ENCODE data around the gene HSD17B10.
A peak's percentile ranks its signal among the peaks of the same experiment; 100 is the strongest.
"Not testable (repeated sequence)": the region's sequence is repeated elsewhere in the genome, so short reads cannot be mapped to it uniquely, and the experiment has no call there.

Gene HSD17B10

DNA sequence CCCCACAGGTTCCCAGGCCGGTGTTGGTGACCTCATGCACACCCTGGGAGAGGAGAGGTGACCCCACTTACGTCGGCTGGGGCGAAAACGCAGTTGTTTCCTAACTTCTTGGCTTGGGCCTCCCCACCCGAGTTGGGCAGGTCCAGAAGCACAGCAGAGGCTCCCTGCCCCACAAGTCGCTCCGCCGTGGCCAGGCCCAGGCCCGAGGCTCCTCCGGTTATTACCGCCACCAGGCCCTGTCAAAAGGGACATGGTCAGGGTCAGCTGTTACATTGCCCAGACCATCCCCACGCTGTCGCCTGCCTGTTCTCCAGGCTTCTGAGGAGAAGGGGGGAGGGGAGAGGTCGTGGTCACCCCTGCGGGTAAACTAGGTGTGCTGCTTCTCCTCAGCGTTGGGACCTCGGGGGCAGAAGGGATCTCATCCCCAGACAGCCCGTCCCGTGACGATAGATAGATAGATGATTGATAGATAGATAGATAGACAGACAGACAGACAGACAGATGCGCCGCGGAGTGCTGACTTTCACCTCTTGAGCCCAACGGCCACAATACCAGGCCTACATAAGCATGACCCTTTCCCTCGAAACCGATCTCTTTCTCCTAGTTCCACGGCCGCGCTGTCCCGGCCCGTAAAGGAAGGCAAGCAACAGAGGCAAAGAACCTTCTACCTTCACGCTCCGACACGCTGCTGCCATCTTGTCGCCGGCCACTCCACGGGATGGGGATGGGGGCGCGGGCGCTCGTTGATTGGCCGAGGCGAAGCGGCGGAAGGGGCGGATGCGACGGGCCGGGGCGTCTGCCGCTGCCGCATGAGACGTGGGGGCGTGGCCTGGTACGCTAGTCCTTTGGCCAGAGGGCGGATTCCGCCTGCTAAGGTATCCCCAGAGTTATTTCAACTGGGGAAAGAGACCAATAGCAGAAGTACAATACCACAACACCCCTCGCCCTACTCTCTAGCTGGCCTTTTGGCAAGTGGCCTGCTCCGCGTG lies at the start of gene HSD17B10:
TSS of gene HSD17B10 (minus strand) at position 720 of the 989 bp plus-strand sequence. CDS start at position 695, 25 bp downstream.
- peak; percentile 82 for DNase-seq

DNA sequence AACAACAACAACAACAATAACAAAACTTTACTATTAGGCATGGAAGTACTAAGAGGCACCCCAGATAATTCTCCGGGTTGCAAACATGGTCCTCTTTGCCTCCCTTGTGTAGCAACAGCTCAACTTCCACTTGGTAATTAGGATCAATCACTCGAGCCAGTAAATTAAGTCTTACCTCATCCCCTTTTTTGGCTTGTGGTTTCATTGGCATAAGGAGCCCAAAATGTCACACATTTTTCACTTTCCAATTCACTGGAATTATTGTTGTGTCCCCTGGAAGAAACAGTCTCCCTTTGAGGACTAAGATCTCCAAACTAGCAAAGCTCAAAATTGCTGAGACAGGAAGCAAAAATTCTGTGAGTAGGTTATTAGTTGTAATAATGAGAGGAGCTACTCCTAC lies 49.2 kb upstream of the HSD17B10 start:
- DNase-seq, result no peak

DNA sequence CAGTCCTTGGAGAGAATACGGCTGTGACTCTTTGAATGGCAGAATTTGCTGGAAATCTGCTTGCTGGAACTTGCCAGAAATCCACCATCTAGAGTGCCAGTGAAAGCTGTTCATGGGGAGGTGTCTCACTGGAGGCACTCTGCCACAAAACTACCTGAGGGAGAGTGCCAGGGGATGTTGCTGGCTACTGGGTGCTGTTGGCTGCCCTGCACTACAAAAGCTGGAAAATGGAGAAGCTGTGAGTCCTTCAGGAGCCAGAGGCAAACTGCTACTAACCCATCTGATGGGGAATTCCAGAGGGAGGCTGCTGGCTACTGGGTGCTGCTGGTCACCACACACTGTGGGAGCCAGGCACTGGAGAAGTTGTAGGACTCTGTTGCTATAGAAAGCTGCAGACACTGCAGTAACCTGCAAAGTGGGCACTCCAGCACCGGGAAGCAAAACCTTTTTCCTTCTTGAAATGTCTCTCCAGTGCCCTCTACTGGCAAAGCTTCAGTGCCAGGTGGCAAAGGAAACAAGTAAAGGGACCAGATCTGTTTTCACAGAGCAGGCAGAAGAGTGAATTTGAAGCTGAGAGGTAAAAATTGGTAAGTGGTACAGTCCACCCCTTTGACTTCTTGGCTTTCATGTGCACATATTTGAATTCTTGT lies 47.8 kb upstream of the HSD17B10 start:
- DNase-seq, result peak; percentile 49

DNA sequence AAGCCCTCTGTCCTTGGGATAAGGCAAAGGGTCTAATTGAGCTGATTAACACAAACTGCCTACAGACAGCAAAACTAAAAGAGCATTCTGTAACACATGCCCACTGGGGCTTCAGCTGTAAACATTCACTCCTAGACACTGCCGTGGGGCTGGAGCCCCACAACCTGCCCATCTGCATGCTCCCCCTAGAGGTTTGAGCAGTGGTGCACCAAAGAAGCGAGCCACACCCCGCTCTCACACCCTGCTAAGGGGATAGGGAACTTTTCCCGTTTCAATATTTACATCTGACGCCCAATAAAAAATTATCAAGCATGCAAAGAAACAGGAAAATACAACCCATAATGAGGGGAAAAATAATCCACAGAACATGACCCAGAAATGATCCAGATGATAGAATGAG lies 46.9 kb upstream of the HSD17B10 start:
- peak; percentile 8 for DNase-seq

DNA sequence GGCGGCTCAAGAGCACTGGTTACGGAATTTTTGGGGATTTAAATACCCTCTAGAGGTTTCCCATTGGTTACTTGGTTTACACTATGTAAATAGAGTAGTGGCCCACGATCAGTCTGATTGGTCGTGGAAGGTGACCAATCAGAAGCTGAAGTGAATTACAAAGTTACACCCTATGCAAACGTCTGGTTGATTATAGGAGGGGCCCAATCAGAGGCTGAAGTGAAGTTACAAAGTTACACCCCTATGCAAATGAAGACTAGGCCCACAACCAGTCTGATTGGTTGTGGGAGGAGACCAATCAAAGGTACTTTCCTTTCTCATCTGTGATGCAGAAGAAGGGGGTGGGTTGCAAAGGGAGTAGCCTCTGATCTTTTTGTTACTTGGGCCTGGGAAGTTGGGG lies 45.1 kb upstream of the HSD17B10 start:
- no peak for DNase-seq

DNA sequence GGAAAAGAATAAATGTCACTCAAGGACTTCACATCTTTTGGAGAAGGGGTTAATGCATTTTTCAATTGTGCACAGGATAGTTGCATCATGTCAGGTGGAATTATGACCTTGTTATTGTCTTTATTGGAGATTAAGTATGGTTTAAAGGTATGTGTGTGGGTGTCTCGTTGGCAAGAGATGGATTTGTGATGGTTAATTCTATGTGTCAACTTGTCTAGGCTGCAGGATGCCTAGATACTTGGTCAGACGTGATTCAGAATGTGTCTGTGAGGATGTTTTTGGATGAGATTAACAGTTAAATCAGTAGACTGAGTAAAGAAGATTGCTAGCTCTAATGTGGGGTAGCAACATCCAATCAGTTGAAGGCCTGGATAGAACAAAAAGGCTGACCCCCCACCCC lies 42.2 kb upstream of the HSD17B10 start:
- DNase-seq, result peak; percentile 3

DNA sequence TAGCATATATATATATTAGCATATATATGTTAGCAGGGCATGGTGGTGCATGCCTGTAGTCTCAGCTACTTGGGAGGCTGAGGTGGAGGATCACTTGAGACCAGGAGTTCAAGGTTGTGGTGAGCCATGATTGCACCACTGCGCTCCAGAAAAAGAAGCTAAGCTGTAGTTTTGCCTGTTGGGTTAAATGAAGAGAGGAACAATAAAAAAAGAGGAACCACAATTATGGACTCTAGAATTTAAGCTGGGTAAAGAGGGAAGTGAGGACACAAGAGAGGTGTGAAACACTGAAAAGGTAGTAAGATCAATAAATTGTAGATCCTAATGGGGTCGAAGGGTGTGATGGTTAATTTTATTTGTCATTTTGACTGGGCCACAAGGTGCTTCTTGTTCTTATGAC lies 40.5 kb upstream of the HSD17B10 start:
- no peak for DNase-seq

DNA sequence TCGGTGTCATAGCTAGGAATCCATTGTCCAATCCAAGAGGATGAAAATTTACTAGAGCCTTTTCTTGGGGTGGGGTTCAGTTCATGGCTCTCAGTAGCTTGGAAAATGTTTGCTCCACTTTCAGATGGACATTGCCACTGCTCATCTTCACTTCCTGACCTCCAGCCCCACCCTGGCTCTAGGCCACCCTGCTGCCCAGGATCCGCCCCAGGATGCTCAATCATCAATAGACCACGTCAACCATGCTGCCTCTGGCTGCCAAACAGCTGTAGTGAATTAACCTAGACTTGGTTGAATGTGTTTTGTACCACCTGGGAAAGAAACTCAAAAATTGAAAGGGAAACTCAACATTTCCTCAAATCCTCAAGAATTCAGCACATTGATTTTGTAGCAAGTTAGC lies 37.2 kb upstream of the HSD17B10 start:
- no peak for DNase-seq

DNA sequence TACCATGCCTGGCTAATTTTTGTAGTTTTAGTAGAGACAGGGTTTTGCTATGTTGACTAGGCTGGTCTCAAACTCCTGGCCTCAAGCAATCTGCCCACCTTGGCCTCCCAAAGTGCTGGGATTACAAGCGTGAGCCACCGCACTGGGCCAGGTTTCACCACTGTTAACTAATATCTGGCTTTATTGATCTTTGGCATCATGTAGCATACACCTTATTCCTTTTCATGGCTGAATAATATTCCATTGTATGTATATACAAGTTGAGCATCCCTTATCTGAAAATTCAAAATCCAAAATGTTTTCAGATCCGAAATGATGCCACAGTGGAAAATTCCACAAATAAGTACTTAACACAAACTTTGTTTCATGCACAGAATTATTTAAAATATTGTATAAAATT lies 34.5 kb upstream of the HSD17B10 start:
- DNase-seq, result not testable (repeated sequence)

DNA sequence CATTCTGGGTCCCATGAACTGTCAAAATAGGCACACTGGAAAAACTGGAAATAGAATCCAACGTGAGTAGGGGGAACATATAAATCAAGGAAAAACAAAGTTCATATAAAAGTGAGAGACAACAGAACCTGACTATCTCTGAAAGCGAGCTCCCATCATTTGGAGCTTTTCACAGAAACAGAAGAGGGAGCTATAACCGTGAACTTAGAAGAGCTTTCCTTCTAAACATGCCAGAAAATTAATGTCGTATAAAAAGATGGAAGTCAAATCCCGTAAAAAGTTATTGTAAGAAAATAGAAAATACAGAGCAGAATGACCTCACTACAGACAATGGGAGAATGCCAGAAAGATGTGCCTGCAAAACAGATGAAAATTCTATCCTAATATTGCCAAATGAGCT lies 23.9 kb upstream of the HSD17B10 start:
- DNase-seq, result no peak

DNA sequence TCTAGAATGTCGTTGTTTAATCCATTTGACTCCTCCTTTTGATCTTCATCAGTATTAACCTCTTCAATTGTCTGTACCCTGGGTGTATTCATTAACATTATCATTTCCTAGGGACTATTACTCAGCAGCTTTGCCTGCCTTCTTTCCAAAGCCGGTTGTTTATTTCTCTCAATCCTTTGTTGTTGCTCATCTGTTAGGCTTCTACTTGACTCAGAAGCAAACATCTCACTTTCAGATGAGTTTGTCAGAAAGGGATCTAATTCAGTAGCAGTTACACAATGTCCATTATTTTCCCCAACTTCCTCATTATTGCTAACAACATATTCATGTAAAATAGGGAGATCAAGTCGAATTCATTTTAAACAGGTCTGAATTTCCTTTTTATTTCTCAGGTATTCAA lies 22.1 kb upstream of the HSD17B10 start:
- DNase-seq, result peak; percentile 47

DNA sequence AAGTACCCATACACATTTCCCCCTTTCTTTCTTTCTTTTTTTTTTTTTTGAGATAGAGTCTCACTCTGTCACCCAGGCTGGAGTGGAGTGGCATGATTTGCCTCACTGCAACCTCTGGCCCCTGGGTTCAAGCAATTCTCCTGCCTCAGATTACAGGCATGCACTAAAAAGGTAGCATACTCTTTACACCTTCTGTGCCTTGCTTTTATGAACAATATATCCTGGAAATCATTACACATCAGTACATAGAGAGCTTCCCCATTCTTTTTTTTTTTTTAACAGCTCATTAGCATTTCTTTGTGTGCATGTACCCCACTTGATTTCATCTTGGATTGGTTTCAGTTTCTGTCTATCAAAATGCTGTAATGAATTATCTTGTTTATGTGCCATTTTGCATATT lies 18.6 kb upstream of the HSD17B10 start:
- no peak for DNase-seq

DNA sequence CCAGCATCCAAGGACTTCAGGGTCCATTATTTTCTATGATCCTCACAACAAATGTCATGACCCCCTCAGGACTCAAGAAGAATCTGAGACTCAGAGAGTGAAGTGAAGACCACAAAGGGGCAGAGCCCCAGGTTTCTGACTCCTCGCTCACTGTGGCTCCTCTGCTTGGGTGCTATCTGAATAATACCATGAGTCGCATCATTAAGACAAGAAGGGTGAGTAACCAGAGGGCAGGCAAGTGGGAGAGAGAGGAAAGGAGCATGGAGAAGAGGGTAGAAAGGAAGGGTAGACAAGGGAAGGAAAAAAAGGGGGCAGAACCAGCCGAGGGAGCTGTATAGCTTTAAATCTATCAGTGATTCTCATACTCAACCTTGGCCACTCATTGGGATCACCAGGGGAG lies 15.5 kb upstream of the HSD17B10 start:
- no peak for DNase-seq

DNA sequence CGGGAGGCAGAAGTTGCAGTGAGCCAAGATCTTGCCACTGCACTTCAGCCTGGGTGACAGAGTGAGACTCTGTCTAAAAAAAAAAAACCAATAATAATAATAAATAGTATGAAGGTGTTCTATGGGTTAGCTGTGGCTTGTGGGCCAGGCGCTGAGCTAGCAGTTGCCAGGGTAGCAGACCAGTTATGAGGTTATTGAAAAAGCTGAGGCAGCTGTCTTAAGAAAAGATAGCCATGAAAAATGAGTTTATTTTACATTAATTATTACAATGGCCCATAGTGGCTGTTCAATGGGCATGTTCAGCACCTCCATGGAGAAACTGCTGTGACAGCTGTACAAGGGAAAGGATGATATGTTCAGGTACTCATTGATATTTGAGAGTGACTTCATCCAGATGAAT lies 13.3 kb upstream of the HSD17B10 start:
- DNase-seq, result no peak

DNA sequence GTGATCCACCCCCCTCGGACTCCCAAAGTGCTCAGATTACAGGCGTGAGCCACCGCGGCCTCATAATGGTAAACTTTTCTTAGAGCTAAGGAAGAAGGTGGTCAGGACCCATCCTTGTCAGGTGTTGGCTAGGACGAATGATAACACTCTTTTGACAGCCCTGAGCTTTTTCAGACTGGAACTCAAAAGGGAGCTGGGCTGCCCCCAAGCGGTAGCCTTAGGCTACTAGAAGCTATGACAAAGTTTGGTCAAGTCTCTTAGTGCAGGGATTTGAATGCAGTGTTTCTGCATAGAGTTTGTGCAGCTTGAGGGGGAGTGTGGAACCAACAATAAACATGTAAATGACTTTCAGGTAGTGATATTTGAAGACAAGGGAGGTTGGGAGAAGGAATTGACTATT lies 11.8 kb upstream of the HSD17B10 start:
- peak; percentile 30 for DNase-seq

DNA sequence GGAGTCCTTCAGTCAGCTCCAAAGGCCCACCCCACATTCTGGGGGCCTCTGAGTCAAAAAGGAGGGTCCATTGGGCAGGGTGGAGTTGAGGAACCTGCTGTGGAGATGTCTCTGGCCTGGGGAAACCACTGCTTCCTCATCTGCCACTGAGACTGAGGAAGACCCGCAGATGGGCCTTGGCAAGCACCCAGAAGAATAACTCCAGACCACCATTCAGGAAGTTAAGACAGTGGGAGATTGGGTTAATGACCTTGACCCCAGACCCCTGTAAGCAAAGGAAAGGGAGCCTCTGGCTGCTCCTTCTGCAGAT lies 8.1 kb upstream of the HSD17B10 start:
- DNase-seq, result no peak

DNA sequence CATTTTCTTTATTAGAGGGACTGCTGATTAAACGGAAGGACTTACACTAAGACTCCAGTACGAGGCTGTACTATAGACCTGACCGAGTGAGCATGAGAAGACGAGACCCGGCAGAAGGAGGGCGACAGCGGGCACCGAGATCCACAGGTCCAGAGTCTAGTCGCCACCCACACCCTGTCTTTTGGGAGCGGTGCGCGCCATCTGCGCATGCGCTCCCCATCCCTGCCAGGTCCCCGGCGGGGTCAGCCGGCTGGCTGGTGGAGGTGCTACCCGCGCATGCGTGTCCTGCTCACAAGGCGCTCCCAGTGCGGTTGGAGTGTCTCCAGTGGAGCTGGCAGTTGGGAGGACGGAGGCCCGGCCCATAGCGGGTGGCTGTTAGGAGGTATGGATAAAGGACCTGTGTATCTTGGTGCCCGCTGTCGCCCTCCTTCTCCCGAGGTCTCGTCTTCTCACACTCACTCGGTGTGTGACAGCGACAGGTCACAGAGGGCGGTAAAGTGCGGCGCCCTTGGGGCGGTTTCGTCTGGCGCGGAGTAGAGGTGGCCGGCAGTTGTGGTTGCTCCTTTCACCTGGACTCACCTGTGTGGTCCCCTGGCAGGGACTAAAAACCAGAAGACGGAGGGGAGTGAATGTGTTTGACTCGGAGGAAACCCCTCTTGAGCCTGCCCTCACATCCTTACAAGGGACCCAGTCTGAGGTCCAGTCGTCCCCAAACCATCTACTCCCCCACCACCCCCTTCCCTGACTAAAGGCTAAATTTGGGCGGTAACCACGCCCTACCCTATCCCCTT lies 7.6 kb upstream of the HSD17B10 start:
- peak; percentile 77 for DNase-seq

DNA sequence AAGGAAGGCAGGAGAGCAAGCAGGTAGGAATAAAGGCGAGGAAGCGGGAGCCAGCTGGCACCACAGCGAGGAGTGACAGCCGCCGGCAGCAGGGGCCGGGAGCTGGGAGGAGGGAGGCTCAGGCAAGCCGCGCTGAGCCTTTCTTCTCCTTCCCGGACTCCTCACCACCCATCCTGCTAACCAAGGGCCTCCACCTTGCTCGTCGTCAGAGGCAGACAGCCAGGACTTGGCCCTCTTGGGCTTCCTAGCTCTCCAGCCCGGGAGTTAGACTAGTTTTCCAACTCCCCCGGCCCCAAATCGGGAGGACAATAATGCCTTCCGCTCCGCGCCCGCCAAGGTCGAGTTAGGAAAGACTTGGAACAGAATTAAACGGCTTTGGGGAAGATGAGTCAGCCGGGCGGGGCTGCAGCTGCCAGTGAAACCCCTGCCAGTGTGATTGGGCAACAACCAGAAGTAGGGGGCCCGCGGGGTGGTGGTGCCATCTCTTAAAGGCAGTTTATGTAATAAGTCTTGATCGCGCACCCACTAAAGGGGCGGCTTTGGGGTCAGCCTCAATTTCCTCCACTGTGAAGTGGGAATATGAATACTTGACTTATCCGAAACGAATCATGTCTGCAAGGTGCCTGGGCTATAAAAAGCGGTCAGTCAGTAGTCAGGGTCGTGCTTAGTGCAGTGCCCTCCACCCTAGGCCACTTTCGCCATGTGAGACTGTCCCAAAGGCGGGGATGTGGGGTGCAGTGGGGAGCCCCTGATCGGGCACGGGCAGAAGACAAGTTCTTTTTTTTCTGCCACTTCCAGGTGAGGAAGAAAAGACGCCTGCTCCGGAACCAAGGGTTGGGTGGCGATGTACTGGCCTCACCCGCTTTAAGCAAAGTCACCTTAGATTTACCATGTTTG lies 6.7 kb upstream of the HSD17B10 start:
- DNase-seq, result peak; percentile 63

DNA sequence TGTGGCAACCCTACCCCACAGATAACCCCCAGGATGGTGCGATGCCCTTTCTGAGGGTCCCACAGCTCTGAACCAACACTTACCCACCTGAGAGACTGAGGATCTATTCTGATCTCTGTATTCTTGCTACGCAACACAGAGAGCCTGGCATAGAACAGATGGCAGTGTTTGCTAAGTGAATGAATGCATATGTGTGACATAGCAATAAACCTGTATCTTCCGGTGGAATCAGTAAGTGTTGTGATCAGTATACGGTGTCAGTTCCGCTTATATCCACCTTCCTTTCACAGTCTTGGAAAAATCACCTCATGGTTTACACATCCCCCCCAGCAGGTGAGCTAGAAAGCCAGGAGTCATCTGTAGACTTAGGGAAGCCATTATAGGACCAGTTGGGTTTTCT lies 5.9 kb upstream of the HSD17B10 start:
- DNase-seq, result no peak

DNA sequence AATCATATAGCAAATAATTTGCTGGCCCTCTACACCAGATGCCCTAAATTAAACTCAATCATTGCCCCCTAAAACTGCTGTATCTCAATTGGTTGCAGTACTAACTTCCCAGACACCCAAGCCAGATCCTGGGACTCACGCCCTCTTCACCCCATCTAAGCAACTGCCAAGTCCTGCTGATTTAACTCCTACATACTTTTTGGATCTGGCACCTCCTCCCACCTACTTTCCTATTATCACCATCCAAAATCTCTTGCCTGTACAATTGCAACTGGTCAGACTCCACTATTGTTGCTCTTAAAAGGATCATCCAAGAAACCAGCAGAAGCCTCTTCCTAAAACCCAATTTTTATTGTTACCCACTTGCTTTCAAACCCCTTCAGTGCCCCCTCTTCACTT lies 4.7 kb upstream of the HSD17B10 start:
- DNase-seq, result no peak

DNA sequence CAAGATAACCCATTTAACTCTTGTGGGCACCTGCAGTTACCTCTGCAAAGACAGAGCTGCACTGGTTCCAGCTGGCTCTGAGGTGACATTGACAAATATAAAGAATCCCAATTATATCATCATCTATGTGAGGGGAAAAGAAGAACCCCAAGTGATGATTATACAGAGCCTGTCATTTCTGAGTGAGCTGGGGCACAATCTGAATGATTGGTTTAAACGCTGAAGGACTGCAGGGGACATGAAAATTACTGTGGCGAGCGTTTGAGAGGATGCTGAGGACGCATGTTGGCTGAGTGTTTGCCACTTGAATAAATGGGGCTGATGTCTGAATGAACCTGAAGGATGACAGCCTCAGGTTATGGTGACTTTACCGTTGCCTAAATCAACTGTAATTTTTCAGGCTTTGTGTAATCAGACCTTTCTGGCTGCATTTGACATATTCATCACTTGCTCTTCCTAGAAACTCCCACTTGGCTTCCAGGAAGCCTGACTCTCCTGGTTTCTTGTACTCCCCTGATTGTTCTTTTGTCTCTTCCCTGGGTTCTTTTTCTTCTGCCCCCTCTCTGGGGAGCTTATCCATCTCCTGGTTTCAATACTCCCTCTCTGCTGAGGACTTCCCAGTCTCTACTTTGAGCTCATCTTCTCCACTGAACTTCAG lies 4.1 kb upstream of the HSD17B10 start:
- DNase-seq, result no peak

DNA sequence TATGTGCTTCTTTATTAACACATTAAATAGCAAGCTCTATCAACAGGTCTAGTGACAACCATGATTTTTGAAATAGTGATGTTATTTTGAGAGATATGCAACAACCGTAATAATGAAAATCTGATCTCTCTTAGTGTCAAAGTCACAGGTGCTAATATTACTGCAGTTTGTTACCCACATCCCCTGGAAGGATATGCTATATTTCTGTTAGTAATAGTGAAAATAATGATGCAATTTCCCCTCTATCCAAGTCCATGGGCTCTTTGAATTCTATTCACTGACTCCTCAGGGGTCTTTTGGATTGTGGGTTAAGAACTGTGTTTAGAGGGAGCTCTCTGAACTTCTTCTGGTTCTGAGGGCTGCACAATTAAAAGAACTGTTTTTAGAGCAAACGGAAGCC lies 3.0 kb upstream of the HSD17B10 start:
- no peak for DNase-seq
